GM13977 (cell line): ENCODE data around the gene ACAD11.

Source experiments
- DNase-seq: peaks from one replicate; pipeline ENCODE4 v3.0.0; 2012; ENCODE audit warnings: low spot score
- CTCF ChIP-seq: IDR thresholded peaks from 2 replicates; pipeline ENCODE4 v1.5.1; 2012; ENCODE audit warnings: mild to moderate bottlenecking, control low read depth; ENCODE audit not compliant: insufficient read depth; ENCODE audit errors: extremely low read depth, missing control alignments
- in situ Hi-C: fragments of 300-500 bp; cut with MboI; formaldehyde crosslinking; loops from one replicate; pipeline ENCODE4 v1.12.0; 2022; ENCODE audit warnings: low sequenced_read_pairs, low pct_unique_long_range_greater_than_20kb, mixed read lengths, inconsistent platforms; ENCODE audit not compliant: unreplicated experiment

ACAD11 gene

GRCh38 chr3:132654721-132655120, 4.9 kb downstream of the ACAD11 start:
- TF ChIP-seq CTCF, result no peak
- in situ Hi-C loops, result loop anchor here (5.0 kb wide), 1 partner anchor 117 kb away; no protein-coding TSS in a partner anchor
- no peak for DNase-seq

- TF ChIP-seq CTCF, result no peak
- DNase-seq, result no peak
- in situ Hi-C loops, result loop anchor here (5.0 kb wide), 1 partner anchor 117 kb away; no protein-coding TSS in a partner anchor
Measured at GRCh38 chr3:132654190-132654589, 5.4 kb downstream of the ACAD11 start.

- DNase-seq, result no peak
Measured at GRCh38 chr3:132652640-132653270, 6.9 kb downstream of the ACAD11 start.

GRCh38 chr3:132650153-132650552, 9.5 kb downstream of the ACAD11 start:
- in situ Hi-C loops, result loop anchor here (5.0 kb wide), 1 partner anchor 113 kb away; no protein-coding TSS in a partner anchor
- TF ChIP-seq CTCF, result no peak
- DNase-seq, result peak; percentile 11

More at GRCh38 chr3:132652640-132653270, 6.9 kb downstream of the ACAD11 start:
- no peak for TF ChIP-seq CTCF
- in situ Hi-C loops, result loop anchor here (5.0 kb wide), 1 partner anchor 115 kb away; no protein-coding TSS in a partner anchor

- no peak for TF ChIP-seq CTCF
- no peak for DNase-seq
- in situ Hi-C loops, result no loop called here
Measured at GRCh38 chr3:132645058-132645457, 14.6 kb downstream of the ACAD11 start.

- in situ Hi-C loops, result no loop called here
- TF ChIP-seq CTCF, result no peak
- no peak for DNase-seq
Measured at GRCh38 chr3:132643366-132643765, 16.2 kb downstream of the ACAD11 start.
